Neuronal stem cell (in vitro differentiated cells): ENCODE measurements around the gene MCC.

Experiments used
- DNase-seq: peaks from one replicate; pipeline ENCODE4 v3.0.0-alpha.2; 2013; ENCODE audit warnings: low spot score
- H2AFZ ChIP-seq: one replicate; pipeline ENCODE4 v1.6.1; 2013; ENCODE audit warnings: mild to moderate bottlenecking, low read length, inconsistent platforms
- H2AK5ac ChIP-seq: 2 replicates; pipeline ENCODE4 v1.6.1; 2013; ENCODE audit warnings: low read depth, mild to moderate bottlenecking, inconsistent platforms, low read length, moderate library complexity, mixed read lengths
- H2BK120ac ChIP-seq: 2 replicates; pipeline ENCODE4 v1.6.1; 2013; ENCODE audit warnings: low read depth, mild to moderate bottlenecking, inconsistent platforms, low read length, moderate library complexity, mixed read lengths
- H2BK12ac ChIP-seq: one replicate; pipeline ENCODE4 v1.6.1; 2013; ENCODE audit warnings: low read length, inconsistent platforms
- H2BK15ac ChIP-seq: 2 replicates; pipeline ENCODE4 v1.6.1; 2013; ENCODE audit warnings: mild to moderate bottlenecking, low read length, inconsistent platforms, mixed read lengths
- H2BK5ac ChIP-seq: one replicate; pipeline ENCODE4 v1.6.1; 2013; ENCODE audit warnings: inconsistent platforms, mild to moderate bottlenecking, low read length, moderate library complexity
- H3K14ac ChIP-seq: one replicate; pipeline ENCODE4 v1.6.1; 2013; ENCODE audit warnings: low read length, inconsistent platforms
- H3K18ac ChIP-seq: 2 replicates; pipeline ENCODE4 v1.6.1; 2013; ENCODE audit warnings: low read length, inconsistent platforms
- H3K23ac ChIP-seq: 2 replicates; pipeline ENCODE4 v1.6.1; 2013; ENCODE audit warnings: low read depth, mild to moderate bottlenecking, mixed read lengths, low read length, inconsistent platforms; ENCODE audit not compliant: poor library complexity
- H3K27ac ChIP-seq: replicated peaks from 3 replicates; pipeline ENCODE4 v1.5.1; 2013; ENCODE audit warnings: low read length, inconsistent platforms
- H3K27me3 ChIP-seq, 3 experiments: 2 replicates each; pipeline ENCODE4 v1.6.1; 2013; ENCODE audit warnings: low read length in 3 of 3, mild to moderate bottlenecking in 2 of 3, inconsistent platforms in 1 of 3, low read depth in 1 of 3, mixed read lengths in 1 of 3, moderate library complexity in 1 of 3; ENCODE audit not compliant: control insufficient read depth in 3 of 3, insufficient read depth in 3 of 3
- H3K36me3 ChIP-seq, 2 donors: replicated peaks in 1 of 2; 2 replicates each; pipeline ENCODE4 v1.6.1; 2013; ENCODE audit warnings: low read length in 2 of 2; ENCODE audit not compliant: control insufficient read depth in 2 of 2, insufficient read depth in 2 of 2
- H3K4ac ChIP-seq: 2 replicates; pipeline ENCODE4 v1.6.1; 2013; ENCODE audit warnings: inconsistent platforms, mild to moderate bottlenecking, low read length, moderate library complexity
- H3K4me1 ChIP-seq, 2 donors: 1 replicate in 1 of 2; 2 replicates in 1 of 2; pipeline ENCODE4 v1.6.1; 2013; ENCODE audit warnings: low read length in 2 of 2, low read depth in 1 of 2; ENCODE audit not compliant: control insufficient read depth in 2 of 2, insufficient read depth in 1 of 2
- H3K4me2 ChIP-seq: one replicate; pipeline ENCODE4 v1.6.1; 2013; ENCODE audit warnings: mild to moderate bottlenecking, low read length, inconsistent platforms; ENCODE audit not compliant: insufficient read depth, poor library complexity, severe bottlenecking
- H3K4me3 ChIP-seq, 2 donors: 2 replicates each; pipeline ENCODE4 v1.5.1; 2013; ENCODE audit warnings: low read length in 2 of 2, mild to moderate bottlenecking in 2 of 2, inconsistent platforms in 1 of 2, moderate library complexity in 1 of 2
- H3K79me1 ChIP-seq: one replicate; pipeline ENCODE4 v1.6.1; 2013; ENCODE audit warnings: low read depth, mild to moderate bottlenecking, inconsistent platforms, low read length, moderate library complexity
- H3K9ac ChIP-seq: one replicate; pipeline ENCODE4 v1.6.1; 2013; ENCODE audit warnings: mild to moderate bottlenecking, low read depth, low read length, inconsistent platforms; ENCODE audit not compliant: poor library complexity
- H3K9me3 ChIP-seq, 2 donors: replicated peaks in 1 of 2; 2 replicates each; pipeline versions ENCODE3 to v1.6.1; 2013; ENCODE audit warnings: low read length in 2 of 2, mild to moderate bottlenecking in 2 of 2, inconsistent platforms in 1 of 2, low read depth in 1 of 2, mixed read lengths in 1 of 2, moderate library complexity in 1 of 2; ENCODE audit not compliant: control insufficient read depth in 2 of 2, insufficient read depth in 1 of 2
- H4K8ac ChIP-seq: one replicate; pipeline ENCODE4 v1.6.1; 2013; ENCODE audit warnings: low read depth, mild to moderate bottlenecking, inconsistent platforms, low read length, moderate library complexity
- H4K91ac ChIP-seq: one replicate; pipeline ENCODE4 v1.6.1; 2013; ENCODE audit warnings: low read length, low read depth, mild to moderate bottlenecking, inconsistent platforms; ENCODE audit not compliant: poor library complexity
- WGBS, 2 donors: extraction: QIAGEN DNeasy Blood & Tissue Kit; methylation state at CpG; one replicate each; pipeline ENCODE4 v1.1.7; 2013; ENCODE audit warnings: missing lambda C conversion rate in 2 of 2, mixed read lengths in 1 of 2; ENCODE audit not compliant: insufficient read length in 2 of 2, insufficient replicate concordance in 1 of 2; ENCODE audit errors: extremely low coverage in 2 of 2; 5-methylcytosine and 5-hydroxymethylcytosine counted together

Gene MCC

GRCh38 chr5:113336975-113337374 is 151.3 kb downstream of the MCC start:
- Histone ChIP-seq H3K9me3 (no peaks in the 10 kb centered on the region), H3K4me2 (no peak overlapping the region), H3K14ac (no peak overlapping the region), H3K27ac (no peak overlapping the region), H3K27me3 (no peaks in the 10 kb centered on the region), H2BK15ac (no peak overlapping the region), H2BK12ac (no peak overlapping the region), H3K9ac (no peak overlapping the region), H2AK5ac (no peak overlapping the region), H2AFZ (no peak overlapping the region), H4K8ac (no peak overlapping the region), H3K4me1 (no peaks in the 10 kb centered on the region), H4K91ac (no peak overlapping the region), H3K4ac (no peak overlapping the region), H2BK120ac (no peak overlapping the region), H3K36me3 (no peaks in the 10 kb centered on the region), H3K23ac (no peak overlapping the region), H3K79me1 (no peaks in the 10 kb centered on the region), H3K4me3 (no peak overlapping the region), H3K18ac (no peak overlapping the region), H2BK5ac (no peak overlapping the region)
- WGBS, 2 donors, result no CpG with 5 or more reads among the region's 4 CpGs
- DNase-seq, result no peak

DNA sequence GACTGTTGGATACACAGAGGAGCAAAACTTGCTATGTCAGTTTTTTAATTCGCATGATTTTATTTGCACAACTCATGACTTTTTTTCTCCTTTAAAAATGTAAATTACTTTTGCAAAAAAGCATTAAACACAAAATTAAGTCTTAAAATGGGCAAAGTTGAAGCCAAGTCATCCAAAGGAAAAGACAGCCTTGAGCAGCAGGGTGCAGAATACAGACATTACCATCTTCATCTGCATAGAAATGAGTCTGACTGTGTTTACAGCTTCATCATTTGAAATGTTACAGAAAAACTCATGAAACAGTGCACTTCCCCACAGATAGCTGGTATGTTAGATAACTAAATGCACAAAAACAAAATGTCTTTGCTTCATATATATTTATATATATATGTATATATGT is 154.8 kb downstream of the MCC start:
- WGBS, 2 donors, result no CpG with 5 or more reads among the region's 1 CpG
- H2AK5ac ChIP-seq, result no peak overlapping the region
- H3K14ac ChIP-seq, result no peak overlapping the region
- H4K91ac ChIP-seq, result no peak overlapping the region
- H3K4me3 ChIP-seq, result no peak overlapping the region
- no peak overlapping the region for H3K27ac ChIP-seq
- H3K23ac ChIP-seq, result no peak overlapping the region
- H2BK12ac ChIP-seq, result no peak overlapping the region
- H4K8ac ChIP-seq, result no peak overlapping the region
- no peaks in the 10 kb centered on the region for H3K79me1 ChIP-seq
- H2BK15ac ChIP-seq, result no peak overlapping the region
- DNase-seq, result no peak
- no peaks in the 10 kb centered on the region for H3K9me3 ChIP-seq
- H3K9ac ChIP-seq, result no peak overlapping the region
- no peak overlapping the region for H2BK120ac ChIP-seq
- no peak overlapping the region for H3K4ac ChIP-seq
- peaks cover 0 to 4% of the 10 kb centered on the region in 2 donors for H3K4me1 ChIP-seq
- no peak overlapping the region for H3K18ac ChIP-seq
- no peak overlapping the region for H2AFZ ChIP-seq
- H3K27me3 ChIP-seq, result no peaks in the 10 kb centered on the region
- H3K36me3 ChIP-seq, result no peaks in the 10 kb centered on the region
- H2BK5ac ChIP-seq, result no peak overlapping the region
- no peak overlapping the region for H3K4me2 ChIP-seq

DNA sequence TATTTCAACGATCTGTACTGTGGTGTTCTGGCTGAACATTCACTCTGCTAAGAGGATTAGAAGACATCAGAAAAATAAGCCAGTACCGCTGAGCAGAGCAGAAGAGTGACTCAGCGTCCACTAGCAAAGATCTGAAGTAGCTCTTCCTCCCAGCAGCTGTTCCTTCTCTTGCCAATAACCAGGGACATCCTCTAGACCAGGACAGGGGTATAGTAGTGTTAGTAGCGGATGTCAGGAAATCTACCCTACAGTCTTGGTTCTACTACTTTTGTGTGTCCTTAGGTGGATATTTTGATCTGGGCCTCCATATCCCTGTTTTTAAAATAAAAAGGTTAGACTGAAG is 157.1 kb downstream of the MCC start:
- Histone ChIP-seq H2BK12ac (no peak overlapping the region), H3K9me3 (no peaks in the 10 kb centered on the region), H3K4me2 (no peak overlapping the region), H2AFZ (no peak overlapping the region), H3K18ac (no peak overlapping the region), H2BK5ac (no peak overlapping the region), H3K36me3 (no peaks in the 10 kb centered on the region), H4K8ac (no peak overlapping the region), H3K23ac (no peak overlapping the region), H3K79me1 (no peaks in the 10 kb centered on the region), H3K4ac (no peak overlapping the region), H3K27ac (no peak overlapping the region), H4K91ac (no peak overlapping the region), H2BK15ac (no peak overlapping the region), H3K9ac (no peak overlapping the region), H3K4me1 (peaks cover 0 to 4% of the 10 kb centered on the region in 2 donors), H3K27me3 (no peaks in the 10 kb centered on the region), H3K14ac (no peak overlapping the region), H2AK5ac (no peak overlapping the region), H2BK120ac (no peak overlapping the region), H3K4me3 (no peak overlapping the region)
- WGBS, 2 donors, result no CpG with 5 or more reads among the region's 4 CpGs
- DNase-seq, result no peak

- no peak overlapping the region for H2BK12ac ChIP-seq
- no peaks in the 10 kb centered on the region for H3K79me1 ChIP-seq
- H2BK15ac ChIP-seq, result no peak overlapping the region
- H2AK5ac ChIP-seq, result no peak overlapping the region
- H3K4me3 ChIP-seq, result no peak overlapping the region
- H3K4ac ChIP-seq, result no peak overlapping the region
- no peak overlapping the region for H2BK5ac ChIP-seq
- H3K36me3 ChIP-seq, result no peaks in the 10 kb centered on the region
- no peak overlapping the region for H3K18ac ChIP-seq
- no peak overlapping the region for H3K4me2 ChIP-seq
- H3K4me1 ChIP-seq, result peaks cover 0 to 4% of the 10 kb centered on the region in 2 donors
- no peak overlapping the region for H3K23ac ChIP-seq
- H3K27ac ChIP-seq, result no peak overlapping the region
- no peaks in the 10 kb centered on the region for H3K9me3 ChIP-seq
- no peak overlapping the region for H2AFZ ChIP-seq
- no peak overlapping the region for H4K8ac ChIP-seq
- DNase-seq, result no peak
- no CpG with 5 or more reads among the region's 4 CpGs for WGBS, 2 donors
- H2BK120ac ChIP-seq, result no peak overlapping the region
- H3K9ac ChIP-seq, result no peak overlapping the region
- no peaks in the 10 kb centered on the region for H3K27me3 ChIP-seq
- no peak overlapping the region for H4K91ac ChIP-seq
- H3K14ac ChIP-seq, result no peak overlapping the region
Observed at GRCh38 chr5:113330533-113331208, 157.6 kb downstream of the MCC start.
